ENCODE data around the gene SMTN.

The SMTN gene

DNA sequence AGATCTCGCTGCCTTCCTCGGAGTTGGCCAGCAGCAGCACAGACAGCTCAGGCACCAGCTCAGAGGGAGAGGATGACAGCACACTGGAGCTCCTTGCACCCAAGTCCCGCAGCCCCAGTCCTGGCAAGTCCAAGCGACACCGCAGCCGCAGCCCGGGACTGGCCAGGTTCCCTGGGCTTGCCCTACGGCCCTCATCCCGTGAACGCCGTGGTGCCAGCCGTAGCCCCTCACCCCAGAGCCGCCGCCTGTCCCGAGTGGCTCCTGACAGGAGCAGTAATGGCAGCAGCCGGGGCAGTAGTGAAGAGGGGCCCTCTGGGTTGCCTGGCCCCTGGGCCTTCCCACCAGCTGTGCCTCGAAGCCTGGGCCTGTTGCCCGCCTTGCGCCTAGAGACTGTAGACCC lies 52.8 kb downstream of the SMTN start:
- DNase-seq: no peak

DNA sequence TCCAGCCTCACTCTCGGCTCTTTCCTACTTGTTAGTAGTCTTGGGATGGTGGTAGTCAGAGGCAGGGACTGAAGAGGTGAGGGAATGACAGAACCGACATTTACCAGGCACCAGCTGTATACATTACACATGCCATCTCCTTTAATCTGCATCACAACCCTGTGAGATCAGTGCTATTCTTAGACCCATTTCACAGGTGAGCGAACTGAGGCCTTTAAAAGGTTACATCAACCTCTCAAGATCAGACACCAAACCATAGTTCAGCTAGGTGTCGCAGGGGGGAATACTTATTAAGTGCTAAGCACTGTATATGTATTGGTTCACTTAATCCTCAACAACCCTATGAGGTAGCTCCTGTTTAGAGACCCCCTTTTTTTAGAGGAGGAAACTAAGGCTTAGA lies 53.6 kb downstream of the SMTN start:
- DNase-seq: no peak

DNA sequence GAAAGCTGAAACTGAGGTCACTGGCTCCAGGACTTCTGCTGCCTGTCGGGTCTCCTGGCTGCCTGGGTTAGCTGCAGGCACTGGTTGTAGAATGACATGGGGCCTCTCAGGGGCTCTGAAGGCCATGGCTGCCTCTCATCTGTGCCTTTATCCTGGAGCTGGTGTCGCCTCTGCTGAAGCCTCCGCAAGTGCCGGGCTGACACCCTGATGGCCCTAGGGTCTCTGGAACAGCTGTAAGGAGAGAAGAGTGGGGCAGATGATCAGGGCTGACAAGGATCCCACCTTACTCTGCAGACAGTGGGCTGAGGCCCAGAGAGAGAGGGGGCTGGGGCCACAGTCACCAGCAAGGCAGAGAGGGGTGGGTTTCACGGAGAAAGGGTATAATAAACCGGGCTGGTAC lies 54.6 kb downstream of the SMTN start:
- DNase-seq: no peak

- DNase-seq: no peak
Measured at GRCh38 chr22:31136155-31136554, 55.0 kb downstream of the SMTN start.

DNA sequence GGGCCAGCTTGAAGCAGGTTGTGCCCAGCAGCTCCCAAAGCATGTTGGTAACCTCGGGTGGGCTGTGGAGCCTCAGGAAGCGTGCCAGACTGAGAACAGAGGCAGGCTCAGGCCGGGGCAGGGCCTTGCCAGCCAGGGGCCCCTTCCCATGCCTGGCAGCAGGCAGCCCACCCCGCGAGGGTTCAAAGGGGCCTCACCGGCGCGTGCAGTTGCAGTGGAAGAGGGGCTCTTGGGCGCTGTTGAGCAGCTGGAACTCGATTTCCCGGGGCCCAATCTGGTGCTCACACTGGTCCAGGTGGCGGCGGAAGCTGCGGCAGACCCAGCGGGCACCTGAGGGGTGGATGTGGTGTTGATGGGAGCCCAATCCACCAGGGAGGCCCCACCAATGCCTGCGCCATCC lies 55.6 kb downstream of the SMTN start:
- DNase-seq: no peak

DNA sequence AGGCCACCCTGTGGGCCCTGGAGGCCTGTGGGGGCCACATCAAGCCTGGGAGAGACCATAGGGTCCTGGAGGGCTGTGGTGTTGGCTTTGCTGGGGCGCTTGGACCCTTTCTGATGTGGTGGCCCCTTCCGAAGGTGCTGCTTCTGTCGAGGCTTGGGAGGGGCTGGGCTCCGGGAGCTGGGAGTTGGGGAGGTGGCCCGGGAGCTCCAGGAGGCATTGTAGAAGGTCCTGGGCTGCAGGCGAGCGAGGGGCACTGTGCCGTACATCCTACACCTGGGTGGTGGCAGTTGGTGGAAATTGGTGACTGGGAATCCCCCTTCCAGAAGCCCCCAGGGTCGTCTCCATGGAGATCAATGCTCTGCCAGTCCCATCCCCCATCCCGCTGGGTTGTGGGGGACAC lies 56.6 kb downstream of the SMTN start:
- no peak for DNase-seq

DNA sequence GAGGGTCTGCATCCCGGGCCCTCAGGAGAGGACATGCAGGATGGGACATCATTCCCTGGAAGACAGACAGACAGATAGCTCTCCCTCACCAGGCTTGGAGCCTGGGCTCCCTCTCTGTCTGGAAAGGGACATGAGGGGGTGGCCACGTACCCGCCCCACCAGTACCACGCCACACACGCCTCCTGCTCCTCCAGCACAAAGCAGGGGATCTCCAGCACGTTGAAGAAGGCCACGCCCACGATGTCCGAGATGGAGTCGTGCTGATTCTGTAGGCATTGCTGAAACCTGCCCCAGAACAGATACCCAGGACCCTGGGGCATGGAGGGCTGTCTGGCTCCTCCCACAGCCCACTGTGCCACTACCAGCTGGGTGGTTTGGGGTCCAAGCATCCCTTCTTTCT lies 57.0 kb downstream of the SMTN start:
- DNase-seq: no peak

GRCh38 chr22:31139066-31139465 lies 57.9 kb downstream of the SMTN start:
- no peak for DNase-seq

DNA sequence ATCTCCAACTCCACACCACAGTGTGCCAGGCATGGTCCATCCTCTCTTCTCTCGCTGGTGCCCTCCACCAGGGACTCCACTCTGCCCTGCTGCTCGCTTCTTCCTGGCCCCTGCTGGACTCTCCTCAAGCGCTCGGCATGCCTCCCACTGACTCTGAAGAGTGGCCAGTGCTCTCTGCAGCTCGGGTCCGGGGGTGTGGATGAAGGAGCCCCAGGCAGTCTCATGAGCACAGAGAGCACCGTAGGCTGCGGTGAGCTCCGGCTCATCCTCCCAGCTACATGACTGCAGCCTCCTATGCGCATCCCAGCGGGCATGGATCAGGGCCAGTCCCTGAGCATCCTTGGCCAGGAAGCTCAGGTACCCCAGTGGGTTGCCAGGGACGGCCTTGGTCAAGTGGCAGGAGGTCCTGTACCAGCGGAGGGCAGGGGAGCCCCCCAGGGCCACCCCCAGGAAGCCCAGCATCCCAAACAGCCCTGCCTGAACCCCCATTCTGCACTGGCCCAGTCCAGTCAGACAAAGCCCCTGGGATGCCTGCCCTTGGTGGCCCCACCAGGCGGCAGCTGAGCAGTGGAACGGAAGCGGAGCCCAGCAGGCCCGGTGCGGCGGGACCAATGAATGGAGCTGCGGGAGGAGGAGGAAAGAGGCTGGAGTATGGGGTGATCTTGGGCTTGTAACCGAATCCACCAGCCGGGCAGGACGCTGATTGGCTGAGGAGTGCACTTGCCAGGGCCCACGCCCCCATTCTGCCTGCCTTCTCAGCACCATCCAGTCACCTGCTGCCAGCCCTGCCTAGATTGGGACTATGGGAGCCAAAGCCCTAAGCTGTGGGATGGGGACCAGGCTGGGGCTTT lies 59.0 kb downstream of the SMTN start, which contains the start of gene PLA2G3:
Gene PLA2G3, minus strand, starts transcription at position 643 of the 851 bp plus-strand sequence. Its CDS starts 154 bp downstream, at position 489.
- no peak for DNase-seq

GRCh38 chr22:31140746-31141145 lies 59.6 kb downstream of the SMTN start:
- DNase-seq: no peak

- DNase-seq: no peak
Measured at GRCh38 chr22:31141551-31141950, 60.4 kb downstream of the SMTN start.

DNA sequence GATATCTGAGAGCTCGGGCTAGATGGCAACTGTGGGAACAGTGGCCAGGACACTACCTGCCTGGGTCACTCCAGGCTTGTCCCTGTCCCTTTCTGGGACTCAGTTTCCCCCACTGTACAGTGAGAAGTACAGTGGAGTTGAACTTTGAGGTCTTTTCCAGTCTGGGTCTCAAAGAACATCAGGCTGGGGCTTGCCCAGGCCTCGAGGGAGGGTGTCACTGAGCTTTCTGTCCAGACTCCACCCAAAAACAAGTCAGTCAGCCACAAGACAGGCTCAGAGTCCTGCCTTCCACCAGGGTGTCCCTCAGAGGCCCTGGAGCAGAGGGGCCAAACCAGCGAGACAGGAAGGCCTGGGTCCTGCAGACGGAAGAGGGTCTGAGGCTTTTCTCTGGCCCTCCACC lies 61.2 kb downstream of the SMTN start:
- no peak for DNase-seq

- no peak for DNase-seq
Measured at GRCh38 chr22:31143038-31143437, 61.9 kb downstream of the SMTN start.

- no peak for DNase-seq
Measured at GRCh38 chr22:31143537-31143936, 62.4 kb downstream of the SMTN start.

DNA sequence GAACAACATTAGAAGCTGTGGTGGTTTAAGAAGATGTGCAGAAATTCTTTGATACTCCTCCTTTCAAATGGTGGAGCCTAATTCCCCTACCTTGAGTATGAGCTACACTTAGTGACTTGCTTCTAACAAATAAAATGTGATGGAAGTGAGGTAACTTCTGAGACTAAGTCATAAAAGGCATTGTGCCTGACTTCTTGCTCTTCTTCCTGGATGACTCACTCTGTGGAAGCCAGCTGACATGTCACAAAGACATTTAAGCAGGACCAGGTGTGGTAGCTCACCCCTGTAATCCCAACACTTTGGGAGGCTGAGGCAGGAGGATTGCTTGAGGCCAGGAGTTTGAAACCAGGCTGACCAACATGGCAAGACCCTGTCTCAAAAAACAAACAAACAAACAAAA lies 63.1 kb downstream of the SMTN start:
- no peak for DNase-seq

GRCh38 chr22:31148488-31148887 lies 67.4 kb downstream of the SMTN start:
- no peak for DNase-seq

DNA sequence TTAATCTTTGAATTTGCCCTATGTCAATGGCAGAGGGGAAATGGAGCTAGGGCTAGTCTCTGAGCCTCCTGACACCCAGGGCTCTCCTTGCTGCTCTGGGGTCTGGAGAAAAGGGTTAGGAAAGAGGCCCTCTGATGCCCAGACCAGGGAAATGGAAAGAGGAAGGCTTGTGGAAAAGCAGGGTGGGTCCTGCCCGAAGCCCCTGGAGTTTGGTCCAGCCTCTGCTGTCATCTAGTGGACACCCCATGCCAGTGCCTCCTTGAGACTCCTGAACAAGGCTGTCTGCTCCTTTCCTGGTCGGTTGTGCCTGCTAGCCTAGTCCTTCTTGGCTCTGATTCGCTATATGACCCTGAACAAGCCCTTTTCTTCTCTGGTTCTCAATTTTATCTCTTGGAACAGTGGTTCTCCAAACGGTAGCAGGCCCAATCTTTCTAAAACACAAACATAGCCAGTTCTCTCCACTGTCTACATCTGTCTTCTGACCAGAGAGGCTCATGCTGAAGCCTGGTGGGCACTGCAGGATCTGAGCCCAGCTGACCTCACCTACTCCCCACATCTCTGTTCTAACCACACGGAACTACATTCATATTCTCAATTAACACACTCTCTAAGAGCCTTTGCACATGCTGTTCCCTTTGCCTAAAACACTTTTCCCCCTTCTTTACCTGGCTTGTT lies 68.0 kb downstream of the SMTN start:
- DNase-seq: peak; percentile 3 to 68

DNA sequence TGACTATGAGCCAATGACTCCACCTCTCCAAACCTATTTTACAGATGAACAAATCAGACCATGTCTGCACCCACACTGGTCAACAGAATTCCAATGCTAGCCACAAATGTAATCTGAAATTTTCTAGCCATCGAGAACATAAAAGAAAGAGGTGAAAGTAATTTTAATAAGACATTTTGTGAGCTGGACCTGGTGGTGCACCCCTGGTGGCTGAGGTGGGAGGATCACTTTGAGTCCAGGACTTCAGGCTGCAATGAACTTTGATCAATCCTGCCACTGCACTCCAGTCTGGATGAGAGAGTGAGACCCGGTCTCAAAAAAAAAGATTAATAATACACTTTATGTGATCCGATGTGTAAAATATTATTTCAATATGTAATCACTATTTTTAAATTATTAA lies 69.5 kb downstream of the SMTN start:
- no peak for DNase-seq

DNA sequence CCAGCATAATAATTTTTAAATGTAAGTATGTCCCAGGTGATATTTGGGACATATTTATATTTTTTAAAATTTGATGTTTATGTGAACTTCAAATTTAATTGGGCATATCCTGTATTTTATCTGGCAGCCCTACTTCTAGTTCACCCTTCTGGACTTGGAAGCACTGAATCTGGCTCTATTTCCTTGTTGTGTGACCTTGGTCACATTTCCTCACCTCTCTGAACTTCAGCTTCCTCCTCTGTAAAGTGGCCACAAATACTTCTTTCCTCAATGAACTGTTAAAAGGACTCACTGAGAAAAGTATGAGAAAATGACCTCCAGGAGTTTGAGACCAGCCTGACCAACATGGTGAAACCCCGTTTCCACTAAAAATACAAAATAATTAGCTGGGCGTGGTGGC lies 70.8 kb downstream of the SMTN start:
- no peak for DNase-seq

GRCh38 chr22:31153357-31153756 lies 72.2 kb downstream of the SMTN start:
- no peak for DNase-seq
